Stimulated activated CD4-positive, alpha-beta T cell treated with anti-CD3 and anti-CD28 coated beads, Interleukin-15, amount 100 ng/mL, for 48 hours (primary cell): Measurements from ENCODE around the gene GGT6.
"Not testable (repeated sequence)": the region's sequence is repeated elsewhere in the genome, so short reads cannot be mapped to it uniquely, and the experiment has no call there.

Experiments
- DNase-seq, 2 donors: peaks; one replicate each; pipeline ENCODE4 v3.0.0-alpha.2; 2020; ENCODE audit warnings: low read depth in 2 of 2

Gene GGT6

GRCh38 chr17:4591529-4591928, 31.2 kb upstream of the GGT6 start:
- DNase-seq = no peak

DNA sequence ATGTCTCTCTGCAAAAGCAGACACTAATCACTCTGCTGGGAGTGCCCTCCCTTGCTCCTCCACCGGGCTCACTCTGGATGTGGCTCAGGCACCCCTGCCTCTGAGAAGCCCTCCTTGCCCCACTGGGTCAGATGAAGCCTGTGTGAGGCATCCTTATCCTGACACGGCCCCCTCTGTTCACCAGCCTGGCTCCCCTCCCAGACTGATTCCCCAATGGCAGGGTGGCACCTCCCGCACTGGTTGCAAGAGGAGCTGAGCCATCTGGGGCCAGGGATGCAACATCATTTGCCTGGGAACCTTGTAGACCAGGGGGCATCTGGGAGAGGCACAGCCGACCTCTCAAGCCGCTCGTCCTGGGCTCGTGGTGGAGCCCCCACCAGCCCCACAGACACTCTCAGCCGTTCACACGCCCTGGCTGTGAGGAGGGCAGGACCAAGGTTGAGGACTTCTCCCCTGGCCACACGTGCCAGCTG, 30.6 kb upstream of the GGT6 start:
- no peak for DNase-seq

DNA sequence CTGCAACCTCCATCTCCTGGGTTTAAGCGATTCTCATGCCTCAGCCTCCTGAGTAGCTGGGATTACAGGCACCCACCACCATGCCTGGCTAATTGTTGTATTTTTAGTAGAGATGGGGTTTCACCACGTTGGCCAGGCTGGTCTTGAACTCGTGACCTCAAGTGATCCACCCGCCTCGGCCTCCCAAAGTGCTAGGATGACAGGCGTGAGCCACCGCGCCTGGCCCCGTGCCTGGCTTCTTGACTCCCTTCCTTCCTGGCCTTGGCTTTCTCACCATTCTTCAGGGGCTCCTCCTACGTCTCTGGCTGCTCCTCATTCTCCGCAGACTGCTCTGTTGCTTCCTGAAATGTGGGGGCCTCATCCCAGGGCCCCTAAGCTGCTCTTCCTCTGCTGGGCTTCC, 29.7 kb upstream of the GGT6 start:
- not testable (repeated sequence) for DNase-seq

DNA sequence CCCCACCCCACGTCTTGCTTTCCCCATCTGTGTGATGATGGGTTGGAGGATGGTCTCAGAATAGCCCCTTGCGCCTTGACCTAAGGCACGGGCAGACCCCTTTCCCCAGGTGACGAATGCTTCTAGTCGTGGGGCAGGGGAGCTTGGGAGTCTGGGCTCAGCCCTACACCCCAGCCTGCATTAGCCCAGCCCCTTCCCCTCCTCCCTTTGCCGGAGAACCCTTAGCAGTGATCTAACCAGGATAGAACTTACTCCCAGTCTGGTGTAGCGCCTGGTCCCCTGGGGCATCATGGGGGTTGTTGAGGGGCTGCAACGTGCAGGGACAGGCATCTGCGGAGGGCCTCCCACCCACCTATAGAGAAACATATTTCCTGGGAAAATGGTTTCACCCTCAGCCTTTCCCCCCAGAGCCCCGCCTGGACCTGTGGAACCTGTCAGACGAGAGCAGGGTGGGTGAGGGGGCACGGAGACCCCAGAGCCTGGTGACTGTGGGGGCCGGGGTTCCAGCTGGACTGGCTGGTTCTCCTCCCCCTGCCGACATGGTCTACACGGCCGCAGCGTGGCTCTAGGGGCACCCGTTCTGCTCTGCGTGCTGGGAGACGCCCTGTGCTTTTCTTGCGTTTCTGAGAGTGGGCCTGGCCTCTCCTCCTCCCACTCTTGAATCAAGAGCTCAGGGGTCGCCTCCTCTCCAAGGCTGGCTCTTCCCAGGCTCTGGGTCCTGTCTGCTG, 28.7 kb upstream of the GGT6 start:
- no peak for DNase-seq

GRCh38 chr17:4588391-4588790, 28.0 kb upstream of the GGT6 start:
- DNase-seq = no peak

DNA sequence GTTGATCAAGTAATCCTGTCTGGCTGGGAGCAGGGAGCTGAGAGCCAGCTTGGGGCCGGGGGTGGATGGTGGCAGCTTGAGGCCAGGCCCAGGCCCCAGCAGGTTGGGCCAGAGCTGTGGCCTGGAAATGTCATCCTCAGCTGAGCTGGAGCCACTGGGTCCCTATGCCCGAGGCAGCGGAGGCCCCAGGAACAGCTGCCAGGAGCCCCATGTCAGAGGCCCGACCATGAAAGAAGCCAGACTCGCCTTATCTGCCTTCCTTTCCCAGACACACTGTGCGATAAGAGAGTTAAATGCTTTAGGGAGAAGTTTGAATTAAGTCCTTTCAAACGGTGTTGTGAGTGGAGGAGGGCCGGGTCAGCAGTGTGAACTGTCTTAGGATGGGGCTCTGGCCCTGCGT, 27.4 kb upstream of the GGT6 start:
- DNase-seq = no peak

GRCh38 chr17:4587195-4587594, 26.8 kb upstream of the GGT6 start:
- DNase-seq = no peak

GRCh38 chr17:4586043-4586442, 25.7 kb upstream of the GGT6 start:
- no peak for DNase-seq

- DNase-seq = no peak
These were observed 25.2 kb upstream of the GGT6 start for GRCh38 chr17:4585638-4585994.

DNA sequence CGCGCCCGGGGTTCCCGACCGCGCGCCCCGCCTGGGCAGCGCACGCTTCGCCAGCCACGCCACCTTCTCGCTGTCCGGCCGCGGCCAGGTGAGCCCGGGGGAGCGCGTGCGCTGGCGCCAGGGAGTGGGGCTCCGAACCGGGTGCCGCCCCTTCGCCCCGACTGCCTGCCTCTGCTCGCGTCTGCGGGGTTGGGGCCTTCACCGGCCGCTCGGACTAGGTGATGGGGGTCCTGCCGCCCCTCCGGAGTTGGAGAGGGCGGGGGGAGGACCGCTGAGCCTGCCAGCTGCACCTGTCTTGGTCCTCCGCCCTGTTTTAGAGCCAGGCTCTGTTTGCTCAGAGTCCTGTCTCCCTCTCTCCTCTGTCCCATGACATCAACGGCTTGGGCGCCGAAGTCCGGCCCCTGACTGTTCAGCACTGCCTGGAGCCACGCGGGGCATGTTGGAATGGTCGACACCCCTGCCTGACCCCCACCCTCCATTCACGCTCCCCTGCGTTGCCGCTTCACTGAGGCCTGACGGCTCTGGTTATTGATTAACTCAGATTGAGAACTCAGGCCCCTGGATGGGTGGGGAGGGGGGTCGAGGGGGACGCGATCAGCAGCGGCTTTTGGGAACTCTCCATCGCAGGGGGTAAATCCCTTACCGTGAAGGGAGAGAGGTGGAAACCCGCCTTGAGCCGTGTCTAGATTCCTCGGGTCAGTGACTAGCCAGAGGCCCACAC, 24.7 kb upstream of the GGT6 start:
- no peak for DNase-seq

- no peak for DNase-seq
These were observed 23.9 kb upstream of the GGT6 start, which contains the start of gene SMTNL2 for GRCh38 chr17:4584101-4584916. SMTNL2 (plus strand) TSS chr17:4584529; CDS start chr17:4584606, 77 bp downstream.

- no peak for DNase-seq
These were observed 23.4 kb upstream of the GGT6 start for GRCh38 chr17:4583782-4584100.

GRCh38 chr17:4583206-4583605, 22.8 kb upstream of the GGT6 start:
- no peak for DNase-seq

DNA sequence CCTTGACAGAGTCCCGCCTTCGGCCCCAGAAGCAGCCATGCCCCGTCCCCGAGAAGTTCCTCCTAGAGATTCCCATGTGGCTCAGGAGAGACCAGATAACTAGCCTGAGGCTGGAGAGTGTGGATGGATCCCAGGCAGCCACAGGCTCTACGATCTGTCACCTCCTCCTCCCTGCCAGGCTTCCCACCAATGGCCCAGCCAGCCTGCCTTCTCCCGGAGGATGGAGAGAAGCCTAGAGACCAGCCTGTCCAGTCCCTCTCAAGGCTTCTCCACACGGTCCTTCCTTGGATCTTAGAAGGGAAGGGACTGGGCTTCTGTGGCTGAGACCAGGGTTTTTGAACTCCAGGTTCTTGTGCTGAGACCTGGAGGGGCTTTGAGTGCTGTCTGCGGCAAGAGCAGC, 22.3 kb upstream of the GGT6 start:
- no peak for DNase-seq

DNA sequence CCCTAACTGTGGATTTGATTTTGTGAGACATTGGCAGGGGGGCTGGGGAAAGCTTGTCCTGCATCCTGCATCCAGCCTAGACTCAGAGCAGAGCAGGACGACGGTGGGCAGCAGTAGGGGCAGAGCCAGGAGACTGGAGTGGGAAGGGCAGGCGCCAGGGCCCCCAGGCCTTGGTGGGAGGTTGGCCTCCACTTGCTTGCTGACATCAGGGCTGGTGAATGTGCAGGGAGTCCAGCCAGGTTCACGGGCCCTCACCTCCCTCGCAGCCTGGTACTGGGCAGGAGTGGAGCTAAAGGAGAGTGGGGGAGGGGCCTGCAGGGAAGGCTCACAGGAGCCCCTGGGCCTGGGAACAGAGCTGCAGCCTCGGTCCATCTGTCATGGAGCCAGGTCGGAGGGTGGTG, 21.7 kb upstream of the GGT6 start:
- DNase-seq = no peak

DNA sequence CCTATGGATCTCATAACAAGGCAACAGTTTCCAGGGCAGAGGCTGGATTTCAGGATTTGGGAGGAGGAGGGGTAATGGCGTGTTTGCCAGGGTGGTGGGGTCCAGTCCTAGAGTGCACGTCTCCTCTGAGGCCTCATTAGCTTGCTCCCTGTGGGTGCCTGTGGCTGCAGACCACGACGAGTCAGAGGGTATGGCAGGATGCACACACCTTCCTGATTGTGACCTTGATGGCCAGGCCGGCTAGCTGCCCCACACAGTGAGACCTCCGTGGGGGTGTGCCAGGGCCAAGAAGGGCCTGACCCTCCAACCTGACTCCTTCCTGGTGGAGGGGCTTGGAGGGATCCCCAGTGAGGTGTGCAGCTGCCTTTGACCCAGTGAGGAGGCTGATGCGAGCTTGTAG, 19.9 kb upstream of the GGT6 start:
- DNase-seq = no peak

DNA sequence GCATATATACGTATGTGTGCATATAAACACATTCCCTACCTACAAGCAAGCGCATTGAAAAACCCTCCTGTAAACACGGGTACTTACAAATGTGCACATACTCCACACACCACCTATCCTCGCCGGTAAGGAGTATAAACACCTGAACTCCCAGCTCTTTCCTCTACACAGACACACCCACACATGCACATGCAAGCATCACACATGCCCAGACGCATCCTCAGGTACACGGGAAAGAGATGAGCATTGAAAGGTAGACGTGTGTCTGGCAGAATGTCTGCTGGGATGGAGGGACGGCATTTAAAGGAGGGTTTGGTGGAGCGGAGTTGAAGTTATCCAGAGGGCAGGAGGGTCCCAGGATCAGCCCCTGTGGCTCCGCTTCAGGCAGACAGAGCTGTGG, 19.3 kb upstream of the GGT6 start:
- DNase-seq = no peak

- not testable (repeated sequence) for DNase-seq
These were observed 18.0 kb upstream of the GGT6 start for GRCh38 chr17:4578349-4578748.

- no peak for DNase-seq
These were observed 17.1 kb upstream of the GGT6 start for GRCh38 chr17:4577386-4577993.

DNA sequence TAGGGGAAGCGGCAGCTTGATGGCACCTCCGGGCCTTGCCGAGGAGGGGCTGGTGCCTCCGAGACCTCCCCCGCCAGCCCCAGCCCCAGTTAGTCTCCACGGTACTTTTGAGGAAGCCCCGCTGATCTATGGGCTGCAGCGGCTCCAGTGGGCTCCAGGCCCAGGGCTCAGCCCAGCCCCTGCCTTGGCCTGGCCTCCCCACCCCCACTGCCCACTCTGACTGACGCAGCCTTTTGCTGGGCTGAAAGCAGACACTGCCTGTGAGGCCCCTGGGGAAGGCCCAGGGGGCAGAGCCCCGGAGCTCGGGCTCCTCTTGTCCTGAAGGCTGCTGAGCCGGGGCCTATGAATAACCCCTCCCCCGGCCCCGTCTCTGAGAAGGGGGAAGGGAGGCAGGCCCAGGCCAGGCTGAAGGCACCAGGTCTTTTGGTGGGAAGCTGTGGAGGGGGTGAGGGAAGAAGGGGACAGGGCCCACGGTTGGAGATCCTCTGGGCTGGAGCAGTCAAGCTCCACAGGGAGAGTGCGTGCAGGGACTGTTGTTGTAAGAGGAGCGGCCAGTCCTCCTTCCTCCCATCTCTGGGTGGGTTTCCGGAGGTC, 16.4 kb upstream of the GGT6 start:
- no peak for DNase-seq

DNA sequence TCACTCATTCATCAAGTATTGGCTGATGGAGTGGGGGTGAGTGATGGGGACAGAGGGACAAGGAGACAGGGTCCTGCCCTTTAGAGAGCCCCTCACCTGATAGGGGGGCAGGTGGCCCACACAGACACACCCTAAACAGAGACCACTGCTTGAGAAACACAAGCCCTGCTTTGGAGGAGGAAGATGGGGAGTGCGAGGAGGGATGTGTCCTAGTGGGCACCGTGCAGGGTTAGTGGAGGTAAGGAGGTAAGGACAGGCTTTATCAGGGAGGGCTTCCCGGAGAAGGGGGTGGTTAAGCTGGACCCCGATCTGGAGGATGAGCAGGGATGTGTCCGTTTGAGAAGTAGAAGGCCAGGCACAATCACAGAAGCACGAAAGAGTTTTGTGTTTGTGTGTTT, 15.8 kb upstream of the GGT6 start:
- DNase-seq = no peak
